ENCODE measurements around the gene PRR15L.

DNA sequence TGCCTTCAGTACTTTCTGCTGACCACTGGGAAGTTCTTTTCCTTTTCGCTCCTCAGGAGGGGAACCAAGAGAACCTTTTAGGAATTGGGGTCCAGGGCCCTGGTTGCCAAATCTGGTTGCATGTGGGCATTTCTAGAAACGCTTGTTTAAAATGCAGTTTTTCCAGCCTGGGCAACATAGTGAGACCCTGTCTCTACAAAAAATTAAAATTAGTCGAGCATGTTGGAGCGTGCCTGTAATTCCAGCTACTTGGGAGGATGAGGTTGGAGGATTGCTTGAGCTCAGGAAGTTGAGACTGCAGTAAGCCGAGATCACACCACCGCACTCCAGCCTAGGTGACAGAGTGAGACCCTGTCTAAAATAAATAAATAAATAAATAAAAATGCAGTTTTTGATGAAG is 15.1 kb downstream of the PRR15L start:
- no peak for TF ChIP-seq POLR2A (IDR thresholded peaks at IDR 0.05)
- TF ChIP-seq, protein P1, sequence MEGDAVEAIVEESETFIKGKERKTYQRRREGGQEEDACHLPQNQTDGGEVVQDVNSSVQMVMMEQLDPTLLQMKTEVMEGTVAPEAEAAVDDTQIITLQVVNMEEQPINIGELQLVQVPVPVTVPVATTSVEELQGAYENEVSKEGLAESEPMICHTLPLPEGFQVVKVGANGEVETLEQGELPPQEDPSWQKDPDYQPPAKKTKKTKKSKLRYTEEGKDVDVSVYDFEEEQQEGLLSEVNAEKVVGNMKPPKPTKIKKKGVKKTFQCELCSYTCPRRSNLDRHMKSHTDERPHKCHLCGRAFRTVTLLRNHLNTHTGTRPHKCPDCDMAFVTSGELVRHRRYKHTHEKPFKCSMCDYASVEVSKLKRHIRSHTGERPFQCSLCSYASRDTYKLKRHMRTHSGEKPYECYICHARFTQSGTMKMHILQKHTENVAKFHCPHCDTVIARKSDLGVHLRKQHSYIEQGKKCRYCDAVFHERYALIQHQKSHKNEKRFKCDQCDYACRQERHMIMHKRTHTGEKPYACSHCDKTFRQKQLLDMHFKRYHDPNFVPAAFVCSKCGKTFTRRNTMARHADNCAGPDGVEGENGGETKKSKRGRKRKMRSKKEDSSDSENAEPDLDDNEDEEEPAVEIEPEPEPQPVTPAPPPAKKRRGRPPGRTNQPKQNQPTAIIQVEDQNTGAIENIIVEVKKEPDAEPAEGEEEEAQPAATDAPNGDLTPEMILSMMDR (IDR thresholded peaks at IDR 0.05): no peak

Measured in adrenal gland (tissue), 5 donors.